NCI-H1694 treated with DMSO at 0.1 percent for 48 hours (cell line): ENCODE results near the gene ZDHHC14.

Experiments
- DNase-seq: peaks from one replicate; lab custom pipeline; 2025; lab: John Stamatoyannopoulos, UW

The ZDHHC14 gene

GRCh38 chr6:157493173-157493572, 112.2 kb downstream of the ZDHHC14 start:
- DNase-seq: no peak

- no peak for DNase-seq
Measured at GRCh38 chr6:157493576-157493975, 112.6 kb downstream of the ZDHHC14 start.

DNA sequence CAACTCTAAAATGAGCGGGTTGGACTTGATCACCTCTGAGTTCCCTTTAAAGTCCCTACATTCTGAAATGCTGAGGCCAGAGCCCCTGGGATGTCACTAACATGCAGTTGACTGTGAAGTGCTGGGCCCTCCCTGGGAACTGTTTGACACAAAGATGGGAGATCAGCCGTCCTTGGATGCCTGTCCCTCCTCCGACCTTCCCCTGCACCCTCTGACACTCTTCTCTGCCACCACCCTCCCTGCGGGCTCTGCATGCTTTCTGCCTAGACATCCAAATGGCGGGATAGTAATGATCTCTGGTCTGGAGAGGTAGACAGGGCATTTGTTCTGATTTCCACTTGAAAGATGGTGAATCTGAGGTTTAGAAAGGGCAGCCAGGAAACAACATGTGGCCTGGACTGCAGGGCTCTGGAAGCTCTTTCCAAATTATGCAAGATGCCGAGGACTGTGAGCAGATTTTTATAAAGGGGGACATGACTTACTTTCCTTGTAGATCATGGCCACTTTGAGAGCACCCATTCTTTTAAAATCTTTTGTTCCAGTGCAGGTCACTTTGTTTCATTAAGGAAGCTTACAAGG, 113.2 kb downstream of the ZDHHC14 start:
- no peak for DNase-seq

- DNase-seq: no peak
Measured at GRCh38 chr6:157496534-157497095, 115.6 kb downstream of the ZDHHC14 start.

DNA sequence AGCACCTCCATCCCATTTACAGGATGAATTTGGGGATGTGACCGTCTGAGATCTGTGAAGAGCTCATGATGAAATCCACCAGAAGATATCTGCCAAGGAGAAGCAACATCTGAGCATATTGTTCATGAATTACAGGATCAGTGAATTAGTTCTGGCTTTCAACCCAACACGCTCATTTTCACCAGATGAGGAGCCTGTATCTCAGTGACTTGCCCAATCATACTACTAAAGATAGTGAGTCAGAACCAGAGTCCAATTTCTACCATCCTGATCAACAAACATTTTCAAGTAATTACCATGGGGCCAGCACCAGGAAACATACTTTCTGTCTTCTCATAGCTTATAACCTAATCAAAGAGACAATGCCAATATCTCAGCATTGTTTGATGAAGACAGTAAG, 116.6 kb downstream of the ZDHHC14 start:
- DNase-seq: no peak

DNA sequence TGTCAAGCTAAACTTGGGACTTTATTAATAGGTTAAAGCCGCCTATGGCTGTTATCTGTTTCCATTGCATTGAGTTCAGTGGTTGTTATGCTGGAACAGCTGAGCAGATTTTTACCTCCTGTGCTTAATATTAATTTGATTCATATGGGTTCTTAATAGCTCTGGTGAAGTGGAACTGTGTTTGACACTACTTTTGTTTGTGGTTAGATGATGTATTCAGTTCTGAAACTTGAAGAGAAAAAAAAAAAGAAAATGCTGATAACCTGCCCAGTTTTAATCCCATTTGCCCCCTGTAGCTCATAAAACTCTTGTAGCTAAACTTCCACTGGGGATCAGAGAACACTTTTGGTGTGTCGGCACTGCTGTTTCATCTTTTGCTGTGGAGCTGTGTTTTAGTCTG, 117.8 kb downstream of the ZDHHC14 start:
- no peak for DNase-seq

GRCh38 chr6:157500022-157500421, 119.0 kb downstream of the ZDHHC14 start:
- no peak for DNase-seq

DNA sequence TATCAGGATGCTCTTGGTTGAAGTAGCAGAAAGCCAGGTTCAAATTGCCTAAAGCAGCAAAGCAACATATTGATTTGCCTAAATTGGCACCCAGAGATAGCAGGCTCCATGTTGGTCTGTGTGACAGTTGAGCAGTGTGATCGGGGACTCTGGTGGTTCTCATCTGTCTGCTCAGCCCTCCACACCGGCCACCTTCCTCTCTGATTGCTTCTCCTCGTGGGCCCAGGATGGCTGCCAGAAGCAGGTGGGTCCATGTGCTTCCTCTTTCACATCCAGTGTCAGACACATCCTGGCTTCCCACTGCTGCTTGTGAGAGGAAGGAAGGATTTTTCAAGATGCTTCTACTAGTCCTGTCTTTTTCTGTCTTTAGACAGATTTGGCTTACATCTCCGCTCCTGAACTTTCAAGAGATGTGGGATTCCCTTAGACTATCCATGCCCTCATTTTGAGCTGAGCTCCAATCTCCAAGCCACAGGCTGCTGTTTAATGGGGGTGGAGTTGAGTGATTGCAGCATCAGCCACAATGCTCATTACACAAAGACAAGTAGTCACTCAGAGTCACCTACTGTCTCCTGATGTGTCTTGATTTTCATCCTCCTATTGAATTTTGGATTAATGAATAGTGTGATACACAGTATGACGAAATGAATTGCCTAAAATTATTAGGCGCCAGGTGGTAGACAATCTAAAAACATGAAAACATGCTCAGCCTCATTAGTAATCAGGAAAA, 122.2 kb downstream of the ZDHHC14 start:
- DNase-seq: no peak

DNA sequence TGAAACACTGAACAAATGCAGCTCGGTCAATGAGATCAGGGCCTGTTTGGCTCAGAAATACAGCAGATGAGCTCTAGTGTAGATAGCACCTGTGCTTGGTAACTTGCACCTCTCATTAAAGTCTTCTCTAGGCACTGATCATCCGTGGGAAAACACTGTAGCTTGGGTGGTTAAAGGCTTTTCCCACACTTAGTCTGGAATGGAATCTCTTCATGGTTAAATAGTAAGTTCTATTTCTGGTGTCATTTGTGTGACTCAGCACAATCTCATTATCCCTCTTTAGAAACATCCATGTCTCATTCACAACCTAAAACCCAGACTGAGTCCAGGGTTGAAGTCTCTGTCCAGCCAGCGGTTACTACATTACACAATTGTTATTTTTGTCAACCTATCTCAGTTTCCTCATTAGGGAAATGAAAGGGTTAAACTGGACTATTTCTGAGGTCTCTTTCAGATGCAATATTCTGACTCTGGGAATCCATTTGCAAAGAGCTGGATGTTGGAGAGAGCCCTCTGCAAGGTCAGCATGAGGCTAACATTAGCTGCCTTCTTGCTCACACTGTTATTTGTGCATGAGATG, 125.0 kb downstream of the ZDHHC14 start:
- no peak for DNase-seq

DNA sequence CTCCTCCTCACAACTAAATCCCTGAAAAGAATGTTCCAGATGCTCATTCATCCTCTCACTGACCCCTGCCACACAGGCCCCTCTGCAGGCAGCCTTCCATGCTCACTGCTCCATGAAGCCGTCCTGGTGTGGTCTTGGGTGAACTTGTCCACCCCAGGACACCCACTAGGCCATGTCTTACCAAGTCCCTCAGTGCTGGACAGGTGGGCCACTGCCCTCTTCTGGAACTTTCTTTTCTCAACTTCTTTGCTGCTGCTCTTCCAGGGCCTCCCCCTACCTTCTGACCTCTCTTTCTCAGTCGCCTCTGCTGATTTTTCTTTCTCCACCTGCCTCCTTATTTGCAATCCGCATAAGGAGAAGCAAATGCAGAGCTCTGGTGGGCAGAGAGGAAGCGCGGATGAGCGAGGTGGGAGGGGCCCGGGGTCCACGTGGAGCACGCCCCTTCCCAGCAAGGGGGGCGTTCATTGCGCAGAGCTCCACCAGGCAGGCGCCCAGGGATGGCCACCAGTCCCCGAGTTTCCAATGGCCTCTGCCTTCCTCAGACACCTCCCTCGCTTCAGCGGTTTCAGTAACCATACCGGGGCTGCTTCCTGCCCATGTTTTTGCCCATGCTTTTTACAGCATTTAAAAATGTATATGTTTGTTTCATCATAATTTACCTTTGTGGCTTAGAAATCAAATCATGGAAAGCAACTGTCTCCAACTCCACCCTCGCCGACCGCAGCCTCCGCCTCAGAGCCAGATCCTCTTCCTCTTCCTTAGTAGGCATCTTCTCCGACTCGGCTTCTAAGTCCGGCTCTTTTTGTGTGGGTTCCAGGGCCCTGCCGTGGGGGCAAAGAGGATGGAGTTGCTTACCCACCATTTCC, 129.6 kb downstream of the ZDHHC14 start:
- DNase-seq: no peak

DNA sequence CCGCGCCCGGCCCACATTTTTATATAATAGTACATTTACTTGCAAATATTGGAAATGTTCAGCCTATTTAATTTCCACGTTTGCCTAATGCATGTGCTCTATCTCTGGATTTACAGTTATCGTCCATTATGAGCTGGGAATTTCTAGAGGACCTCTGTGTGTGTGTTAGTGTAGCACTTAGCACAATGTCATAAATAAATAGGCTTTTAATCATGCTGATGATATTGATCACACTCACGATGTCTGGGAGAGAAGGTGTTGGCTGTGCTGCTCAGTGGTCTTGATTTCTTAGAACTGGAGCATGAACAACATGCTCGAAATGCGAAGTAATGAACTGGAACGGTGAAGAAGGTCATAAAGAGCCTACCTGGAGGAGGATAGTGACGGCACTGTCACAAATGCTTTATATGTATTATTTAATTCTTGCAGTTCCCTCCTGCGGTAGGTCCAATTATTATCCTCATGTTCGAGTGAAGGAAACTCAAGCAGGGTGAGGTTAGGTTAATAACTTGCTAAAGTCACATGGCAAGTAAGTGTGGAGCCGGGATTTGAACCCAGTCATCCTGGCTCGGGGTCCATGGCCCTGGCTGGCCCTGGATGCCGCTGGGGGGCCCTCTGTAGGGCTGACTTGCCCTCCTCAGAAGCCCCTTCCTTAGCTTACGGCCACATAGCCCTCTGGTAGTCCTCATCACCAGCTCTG, 130.8 kb downstream of the ZDHHC14 start:
- DNase-seq: no peak

DNA sequence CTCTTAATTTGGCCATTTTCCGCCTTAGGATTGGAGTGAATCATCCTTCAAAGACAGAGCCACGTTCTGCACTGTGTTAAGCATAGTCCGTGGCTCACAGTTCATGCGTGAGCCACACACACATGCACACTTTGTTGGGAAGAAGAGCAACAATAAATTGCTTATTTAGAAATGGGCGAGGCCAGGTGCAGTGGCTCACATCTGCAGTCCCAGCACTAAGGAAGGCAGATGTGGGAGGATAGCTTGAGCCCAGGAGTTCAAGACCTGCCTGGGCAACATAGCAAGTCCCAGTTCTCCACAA, 131.3 kb downstream of the ZDHHC14 start:
- no peak for DNase-seq

- peak; percentile 73 for DNase-seq
Measured at GRCh38 chr6:157513004-157513603, 132.1 kb downstream of the ZDHHC14 start.

DNA sequence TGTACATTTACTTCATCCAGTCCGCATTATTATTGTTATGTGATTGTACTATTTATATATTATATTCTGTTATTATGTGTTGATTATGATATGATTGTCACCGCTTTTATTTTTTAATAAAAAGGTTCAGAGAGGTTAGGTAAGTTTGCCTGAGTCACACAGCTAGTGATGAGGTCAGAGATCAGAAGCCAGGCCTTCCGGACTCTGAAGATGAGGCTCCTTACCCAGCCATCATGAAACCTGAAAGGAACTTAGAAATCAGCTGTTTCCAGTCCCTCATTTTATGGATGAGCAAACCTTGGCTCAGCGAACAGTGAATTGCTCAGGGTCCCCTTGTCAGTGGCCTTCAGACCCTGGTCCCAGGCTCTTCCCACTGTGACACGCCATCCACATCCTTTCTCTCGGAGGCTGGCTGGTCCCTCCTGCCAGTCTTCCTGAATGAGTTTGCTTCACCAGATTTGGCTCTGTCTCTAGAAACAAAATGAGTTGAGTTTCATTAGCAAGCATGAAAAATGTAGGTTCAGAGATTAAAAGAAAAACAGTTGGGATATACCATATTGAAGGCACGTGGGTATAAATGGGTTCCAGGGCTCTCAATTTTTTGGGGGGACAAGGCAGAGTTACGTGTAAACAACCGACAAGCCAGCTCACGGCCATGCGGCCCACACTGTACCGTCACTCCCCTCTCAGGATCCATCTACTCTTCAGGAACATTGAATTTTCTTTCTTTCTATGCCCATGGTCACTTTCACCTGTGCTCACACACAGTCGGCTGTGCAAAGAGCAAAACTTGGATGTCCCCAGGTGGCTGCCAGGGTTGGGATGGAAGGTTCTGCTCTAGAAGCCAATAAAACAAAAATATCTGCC, 132.9 kb downstream of the ZDHHC14 start:
- DNase-seq: no peak

- no peak for DNase-seq
Measured at GRCh38 chr6:157514659-157515496, 133.9 kb downstream of the ZDHHC14 start.

- DNase-seq: no peak
Measured at GRCh38 chr6:157516319-157517026, 135.5 kb downstream of the ZDHHC14 start.

GRCh38 chr6:157517601-157518359, 136.8 kb downstream of the ZDHHC14 start:
- DNase-seq: no peak
